Stimulated activated CD8-positive, alpha-beta memory T cell treated with anti-CD3 and anti-CD28 coated beads, Interleukin-2, amount 100 ng/mL, for 1 hour (primary cell): ENCODE measurements around the gene KLHL3.
"Not testable (repeated sequence)": the region's sequence is repeated elsewhere in the genome, so short reads cannot be mapped to it uniquely, and the experiment has no call there.

Source experiments
- DNase-seq, 2 donors: peaks; one replicate each; pipeline ENCODE4 v3.0.0-alpha.2; 2020; ENCODE audit warnings: low read depth in 2 of 2

KLHL3 gene, protein sequence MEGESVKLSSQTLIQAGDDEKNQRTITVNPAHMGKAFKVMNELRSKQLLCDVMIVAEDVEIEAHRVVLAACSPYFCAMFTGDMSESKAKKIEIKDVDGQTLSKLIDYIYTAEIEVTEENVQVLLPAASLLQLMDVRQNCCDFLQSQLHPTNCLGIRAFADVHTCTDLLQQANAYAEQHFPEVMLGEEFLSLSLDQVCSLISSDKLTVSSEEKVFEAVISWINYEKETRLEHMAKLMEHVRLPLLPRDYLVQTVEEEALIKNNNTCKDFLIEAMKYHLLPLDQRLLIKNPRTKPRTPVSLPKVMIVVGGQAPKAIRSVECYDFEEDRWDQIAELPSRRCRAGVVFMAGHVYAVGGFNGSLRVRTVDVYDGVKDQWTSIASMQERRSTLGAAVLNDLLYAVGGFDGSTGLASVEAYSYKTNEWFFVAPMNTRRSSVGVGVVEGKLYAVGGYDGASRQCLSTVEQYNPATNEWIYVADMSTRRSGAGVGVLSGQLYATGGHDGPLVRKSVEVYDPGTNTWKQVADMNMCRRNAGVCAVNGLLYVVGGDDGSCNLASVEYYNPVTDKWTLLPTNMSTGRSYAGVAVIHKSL

DNA sequence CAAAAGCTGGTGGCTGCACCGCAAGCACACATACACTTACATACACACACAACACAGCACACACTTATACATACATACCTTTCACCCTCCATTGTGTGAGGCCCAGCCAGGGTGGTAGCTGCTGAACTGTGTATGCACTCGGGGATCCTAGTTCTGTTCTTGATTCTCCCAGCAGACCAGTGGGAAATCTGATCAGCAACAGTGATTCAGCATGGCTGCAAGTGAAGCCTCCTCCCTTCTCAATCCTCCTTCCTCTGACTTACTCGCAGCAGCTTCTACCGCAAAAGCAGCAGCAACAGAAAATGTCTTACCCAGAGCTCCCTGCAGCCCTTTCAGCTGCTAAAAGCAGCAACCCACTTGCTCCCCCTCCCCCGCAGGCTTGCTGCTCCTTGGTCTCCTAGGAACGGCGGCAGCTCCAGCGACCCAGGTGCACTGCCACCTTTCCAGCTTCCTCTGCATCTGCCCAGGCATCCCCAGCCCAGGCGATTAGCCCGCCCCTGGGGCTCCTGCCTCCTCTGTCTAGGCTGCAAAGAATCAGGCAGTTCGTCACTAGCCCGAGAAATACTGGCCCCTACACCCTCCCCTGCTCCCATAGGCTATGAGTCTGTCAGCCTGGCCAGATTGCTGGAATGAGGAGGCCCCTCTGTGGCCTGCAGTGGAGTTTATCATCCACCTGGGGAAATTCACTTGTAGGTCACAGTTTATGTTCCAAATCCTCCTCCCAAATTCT lies at the start of gene KLHL3:
Gene KLHL3, minus strand, starts transcription at position 535 of the 730 bp plus-strand sequence. Its CDS starts 443 bp downstream, at position 92.
- no peak for DNase-seq

DNA sequence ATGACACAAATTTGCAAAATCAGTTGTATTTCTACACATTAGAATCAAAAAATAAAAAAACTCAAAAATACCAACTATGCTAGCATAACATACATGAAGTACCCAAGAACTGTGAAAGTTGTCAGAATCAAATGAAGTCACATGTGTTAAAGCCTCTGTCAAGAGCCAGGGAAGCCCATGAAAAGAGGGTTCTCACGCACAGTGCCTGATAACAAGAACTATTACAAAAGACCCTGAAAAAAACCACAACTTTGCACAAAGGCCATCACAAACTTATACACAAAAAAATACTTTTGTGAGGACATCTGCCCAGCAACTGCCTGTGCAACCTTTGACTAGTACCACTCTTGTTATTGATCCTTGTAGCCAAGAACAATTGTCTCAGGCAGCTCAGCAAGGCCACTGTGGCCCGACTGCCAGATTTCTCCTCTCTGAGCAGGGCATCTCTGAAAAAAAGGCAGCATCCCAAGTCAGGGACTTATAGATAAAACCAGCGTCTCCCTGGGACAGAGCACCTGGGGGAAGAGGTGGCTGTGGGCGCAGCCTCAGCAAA lies 47.2 kb upstream of the KLHL3 start:
- DNase-seq, result no peak

DNA sequence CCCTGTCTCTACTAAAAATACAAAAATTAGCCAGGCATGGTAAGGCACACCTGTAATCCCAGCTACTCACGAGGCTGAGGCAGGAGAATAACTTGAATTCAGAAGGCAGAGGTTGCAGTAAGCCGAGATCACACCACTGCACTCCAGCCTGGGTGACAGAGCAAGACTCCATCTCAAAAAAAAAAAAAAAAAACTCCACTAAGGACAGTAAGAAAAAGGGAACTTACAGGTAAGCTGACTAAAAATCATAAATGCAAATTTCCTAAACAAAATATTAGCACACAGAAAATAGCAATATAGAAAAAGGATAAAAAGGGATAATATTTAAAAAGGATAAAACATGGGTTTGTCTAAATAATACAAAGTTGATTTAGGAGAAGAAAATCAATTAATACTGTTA lies 46.2 kb upstream of the KLHL3 start:
- no peak for DNase-seq

DNA sequence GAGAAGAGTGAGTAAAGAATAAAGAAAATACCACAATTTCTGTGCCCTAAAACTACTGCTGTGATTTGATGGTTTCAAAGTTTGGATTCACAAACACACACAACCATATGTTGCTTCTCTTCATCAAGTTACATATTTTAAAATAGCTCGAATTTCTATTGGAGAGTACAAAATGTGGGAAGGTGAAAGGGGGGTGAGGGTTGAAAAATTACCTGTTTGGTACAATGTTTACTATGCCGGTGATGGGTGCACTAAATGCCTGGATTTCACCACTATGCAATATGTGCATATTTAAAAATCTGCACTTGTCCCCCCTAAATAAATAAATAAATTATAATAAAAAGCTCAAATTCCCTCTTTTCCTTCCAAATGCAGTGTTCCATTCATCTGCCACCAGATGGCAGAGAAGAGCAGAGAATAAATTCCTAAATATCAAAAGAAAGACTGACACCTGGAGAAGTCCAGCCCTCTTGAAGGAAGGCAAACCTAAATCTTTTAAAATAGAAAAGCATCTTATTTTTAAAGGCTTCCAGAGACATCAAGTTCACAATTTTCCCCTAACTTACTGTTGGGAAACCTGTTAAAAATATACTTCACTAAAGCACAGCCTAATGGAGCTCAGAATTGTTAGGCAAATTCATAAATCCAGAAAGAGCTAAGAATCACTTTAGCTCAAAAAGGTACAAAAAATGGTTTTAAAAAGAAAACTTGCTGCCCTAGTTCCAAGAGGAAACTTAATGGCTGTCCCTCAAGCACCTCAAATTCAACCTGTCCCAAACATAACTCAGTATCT lies 43.1 kb upstream of the KLHL3 start:
- no peak for DNase-seq

DNA sequence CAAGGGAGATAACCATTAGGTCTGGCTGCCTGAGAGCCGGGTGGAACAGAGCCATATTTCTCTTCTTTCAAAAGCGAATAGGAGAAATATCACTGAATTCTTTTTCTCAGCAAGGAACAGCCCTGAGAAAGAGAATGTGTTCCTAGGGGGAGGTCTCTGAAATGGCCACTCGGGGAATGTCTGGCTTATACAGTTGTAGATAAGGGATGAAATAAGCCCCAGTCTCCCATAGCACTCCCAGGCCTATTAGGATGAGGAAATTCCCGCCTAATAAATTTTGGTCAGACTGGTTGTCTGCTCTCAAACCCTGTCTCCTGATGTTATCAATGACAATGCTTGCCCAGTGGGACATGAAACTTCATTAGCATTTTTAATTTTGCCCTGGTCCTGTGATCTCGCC lies 32.0 kb upstream of the KLHL3 start:
- not testable (repeated sequence) for DNase-seq

DNA sequence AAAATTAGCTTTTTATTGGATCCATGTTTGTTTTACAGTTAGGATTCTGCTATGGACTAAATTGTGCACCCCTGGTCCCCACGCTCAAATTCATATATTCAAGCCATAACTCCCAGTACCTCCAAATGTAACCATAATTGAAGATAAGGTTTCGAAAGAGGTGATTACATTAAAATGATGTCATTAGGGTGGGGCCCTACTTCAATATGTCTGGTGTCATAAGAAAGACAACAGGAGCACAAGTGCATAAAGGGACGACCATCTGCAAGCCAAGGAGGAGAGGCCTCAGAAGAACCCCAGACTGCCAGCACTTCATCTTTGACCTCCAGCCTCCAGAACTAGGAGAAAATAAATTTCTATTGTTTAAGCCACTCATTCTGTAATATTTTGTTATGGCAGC lies 25.7 kb upstream of the KLHL3 start:
- DNase-seq, result no peak

DNA sequence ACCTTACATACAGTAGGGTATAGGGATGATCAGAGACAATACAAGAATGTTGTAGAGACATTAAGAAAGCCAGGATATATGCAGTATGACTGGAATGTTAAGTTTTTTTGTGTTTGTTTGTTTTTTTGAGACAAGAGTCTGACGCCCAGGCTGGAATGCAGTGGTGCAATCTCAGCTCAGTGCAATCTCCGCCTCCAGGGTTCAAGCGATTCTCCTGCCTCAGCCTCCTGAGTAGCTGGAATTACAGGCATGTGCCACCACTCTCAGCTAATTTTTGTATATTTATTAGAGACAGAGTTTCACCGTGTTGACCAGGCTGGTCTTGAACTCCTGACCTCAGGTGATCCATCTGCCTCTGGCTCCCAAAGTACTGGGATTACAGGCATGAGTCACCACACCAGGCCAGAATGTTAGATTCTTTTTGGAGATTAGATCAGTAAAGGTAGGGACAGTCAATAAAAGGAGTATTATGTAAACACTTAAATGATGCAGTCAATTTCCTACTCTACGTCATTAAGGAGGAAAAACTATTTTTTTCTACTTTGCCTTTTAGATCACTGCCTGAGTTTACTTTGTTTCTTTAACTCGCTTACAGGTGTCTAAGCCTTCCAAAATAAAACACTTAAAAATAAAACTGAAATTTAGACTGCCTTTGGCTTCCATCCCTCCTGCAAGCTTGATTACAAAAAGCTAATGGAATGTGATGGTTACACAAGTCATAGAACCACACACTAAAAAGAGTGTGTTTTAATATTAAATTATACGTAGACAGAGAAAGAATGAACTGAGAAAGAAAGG lies 25.0 kb upstream of the KLHL3 start:
- no peak for DNase-seq

DNA sequence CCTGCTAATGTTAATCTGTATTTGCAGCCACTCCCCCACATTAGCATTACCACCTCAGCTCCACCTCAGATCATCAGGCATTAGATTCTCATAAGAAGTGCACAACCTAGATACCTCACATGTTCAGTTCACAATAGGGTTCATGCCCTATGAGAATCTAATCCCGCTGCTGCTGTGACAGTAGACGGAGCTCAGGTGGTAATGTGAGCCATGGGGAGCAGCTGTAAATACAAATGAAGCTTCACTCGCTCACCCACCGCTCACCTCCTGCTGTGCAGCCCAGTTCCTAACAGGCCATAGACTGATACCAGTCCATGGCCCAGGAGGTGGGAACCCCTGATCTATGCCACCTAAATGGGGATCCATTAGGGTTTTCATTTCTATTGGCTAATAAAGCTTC lies 24.4 kb upstream of the KLHL3 start:
- no peak for DNase-seq

DNA sequence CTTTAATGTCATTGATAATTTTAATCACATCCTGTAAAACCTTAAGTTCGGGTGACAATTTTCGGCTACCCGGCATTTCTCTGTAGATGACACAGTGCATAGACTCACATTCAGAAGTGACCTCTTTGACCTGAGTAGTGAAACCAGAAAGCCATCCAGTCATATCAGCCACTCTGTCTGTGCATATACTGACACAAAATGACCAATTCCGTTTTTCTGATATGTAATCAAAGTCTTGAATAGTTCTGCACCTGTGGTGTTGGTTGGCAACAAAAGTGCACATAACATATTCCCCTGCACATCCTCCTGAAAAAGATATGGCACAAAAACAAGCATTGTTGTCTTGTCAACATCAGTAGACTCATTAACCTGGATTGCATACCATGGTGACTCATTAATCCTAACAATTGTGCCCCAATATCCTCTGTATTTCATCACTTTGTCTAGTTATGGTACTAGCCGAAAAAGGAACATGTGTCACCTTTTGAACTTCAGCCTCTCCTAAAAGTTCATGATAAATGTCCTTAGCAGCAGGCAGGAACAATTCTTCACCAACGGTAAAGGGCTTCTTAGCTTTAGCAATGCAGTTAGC lies 22.9 kb upstream of the KLHL3 start:
- DNase-seq, result no peak

DNA sequence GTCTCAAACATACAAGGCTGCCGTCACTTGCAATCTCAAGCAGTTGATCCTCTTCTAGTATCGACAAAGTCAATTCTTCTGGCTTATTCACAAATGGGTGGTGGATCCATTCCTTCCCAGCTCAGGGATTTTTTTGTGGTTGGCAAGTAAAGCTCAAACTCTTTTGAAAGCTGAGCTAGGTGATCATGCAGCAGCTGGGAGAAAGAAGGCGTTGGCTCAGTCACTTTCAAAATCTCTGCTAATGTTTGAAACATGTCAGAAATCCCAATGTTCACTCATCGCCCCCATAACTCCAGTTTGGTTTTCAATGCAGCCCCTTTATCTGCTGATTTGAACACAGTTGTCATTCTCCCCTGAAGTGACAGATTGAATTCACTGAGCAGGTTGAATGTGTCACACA lies 22.2 kb upstream of the KLHL3 start:
- DNase-seq, result no peak

DNA sequence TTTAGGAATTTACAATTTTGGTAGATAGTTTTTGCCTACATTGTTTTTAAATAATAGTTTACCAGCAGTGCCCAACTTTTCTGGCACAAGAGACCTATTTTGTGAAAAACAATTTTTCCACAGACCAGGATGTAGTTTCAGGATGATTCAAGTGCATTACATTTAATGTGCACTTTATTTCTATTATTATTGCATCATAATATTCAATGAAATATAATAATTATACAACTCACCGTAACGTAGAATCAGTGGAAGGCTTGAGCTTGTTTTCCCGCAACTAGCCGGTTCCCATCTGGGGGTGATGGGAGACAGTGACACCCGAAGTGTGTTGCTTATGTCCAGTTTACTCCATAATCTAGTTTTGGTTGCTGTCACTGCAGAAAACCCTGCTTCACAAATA lies 21.7 kb upstream of the KLHL3 start:
- no peak for DNase-seq

DNA sequence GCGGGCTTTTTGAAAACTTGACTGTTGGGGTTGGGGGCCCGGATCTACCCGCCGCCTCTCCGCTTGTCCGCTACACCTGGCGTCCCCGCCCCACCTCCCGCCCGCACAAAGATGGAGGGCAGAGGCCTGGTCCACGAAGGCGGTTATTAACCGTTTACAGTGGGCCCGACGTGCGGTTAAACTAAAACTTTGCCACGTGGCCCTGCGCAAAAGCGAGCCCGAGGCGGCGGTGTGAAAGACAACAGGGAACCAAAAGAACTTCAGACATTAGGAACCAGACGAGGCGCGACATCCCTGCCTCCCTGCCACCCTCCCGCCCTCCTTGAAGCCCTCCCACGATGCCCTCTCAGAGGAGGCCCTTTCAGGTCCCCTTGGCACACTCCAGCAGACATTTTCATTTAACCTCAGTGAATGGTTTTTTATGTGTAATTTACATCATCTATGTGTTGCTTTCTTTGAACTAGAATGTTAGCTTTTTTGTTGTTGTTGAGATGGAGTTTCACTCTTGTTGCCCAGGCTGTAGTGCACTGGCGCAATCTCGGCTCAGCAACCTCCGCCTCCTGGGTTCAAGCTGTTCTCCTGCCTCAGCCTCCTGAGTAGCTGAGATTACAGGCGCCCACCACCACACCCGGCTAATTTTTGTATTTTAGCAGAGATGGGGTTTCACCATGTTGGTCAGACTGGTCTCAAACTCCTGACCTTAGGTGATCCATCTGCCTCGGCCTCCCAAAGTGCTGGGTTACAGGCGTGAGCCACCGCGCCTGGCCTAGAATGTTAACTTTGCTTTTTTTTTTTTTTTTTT lies 19.3 kb upstream of the KLHL3 start:
- DNase-seq, result no peak

DNA sequence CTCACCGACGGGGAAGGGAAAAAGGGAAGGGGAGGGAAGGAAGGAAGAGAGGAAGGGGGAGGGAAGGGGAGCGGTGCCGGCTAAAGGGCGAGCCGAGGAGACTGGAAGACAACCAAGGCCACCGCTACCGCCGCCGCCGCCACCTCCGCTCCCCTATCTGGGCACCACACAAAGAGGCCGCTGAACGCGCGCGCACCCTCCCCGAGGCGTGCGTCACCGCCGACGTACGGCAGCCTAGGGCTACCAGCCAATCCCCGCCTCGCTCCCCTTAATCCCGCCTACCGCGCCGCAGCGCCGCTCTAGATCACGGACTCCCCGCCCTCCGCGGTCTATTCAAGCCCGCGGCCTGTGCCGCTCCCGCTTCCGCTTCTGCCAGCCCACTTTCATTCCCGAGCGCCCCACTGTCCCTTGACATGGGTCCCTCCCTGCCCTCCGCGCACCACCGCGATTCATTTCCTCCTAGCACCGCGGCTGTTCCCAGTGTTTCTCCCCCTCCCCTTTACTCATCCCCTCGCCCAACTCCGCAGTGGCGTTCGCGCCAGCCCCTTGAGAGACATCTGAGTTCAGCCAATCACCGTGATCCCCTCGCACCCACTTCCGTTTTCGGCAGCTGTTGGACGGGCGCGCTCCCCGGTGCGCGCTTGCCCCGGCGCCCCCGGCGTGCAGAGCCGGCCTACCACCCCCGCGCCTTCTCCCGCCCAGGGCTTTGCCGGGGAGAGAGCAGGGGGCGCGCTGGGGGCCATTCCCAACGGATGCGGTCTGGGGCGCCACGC lies 18.5 kb upstream of the KLHL3 start, which contains the start of gene HNRNPA0:
Gene HNRNPA0, minus strand, starts transcription at position 176 of the 773 bp plus-strand sequence. CDS start 297 bp downstream, outside the sequence.
- DNase-seq, result peak; percentile 94 to 96

DNA sequence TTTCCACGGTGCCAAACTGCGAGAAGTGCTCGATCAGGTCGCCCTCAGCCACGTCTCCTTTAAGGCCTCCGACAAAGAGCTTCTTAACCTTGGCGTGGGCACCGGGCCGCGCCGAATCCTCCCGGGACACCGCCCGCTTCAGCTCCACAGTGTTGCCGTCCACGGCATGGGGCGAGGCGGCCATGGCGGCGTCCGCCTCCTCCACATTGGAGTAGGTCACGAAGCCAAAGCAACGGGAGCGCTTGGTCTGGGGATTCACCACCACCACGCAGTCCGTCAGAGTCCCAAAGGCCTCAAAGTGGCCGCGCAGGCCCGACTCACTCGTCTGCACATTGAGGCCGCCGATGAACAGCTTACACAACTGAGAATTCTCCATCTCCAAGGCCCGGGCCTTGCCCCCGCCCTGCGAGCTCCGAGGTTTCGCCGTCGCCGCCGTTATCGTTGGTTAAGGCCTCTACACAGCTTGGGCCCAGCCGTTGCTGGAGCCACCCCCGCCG lies 17.9 kb upstream of the KLHL3 start:
- DNase-seq, result peak in 1 of 2 donors; percentile 13

DNA sequence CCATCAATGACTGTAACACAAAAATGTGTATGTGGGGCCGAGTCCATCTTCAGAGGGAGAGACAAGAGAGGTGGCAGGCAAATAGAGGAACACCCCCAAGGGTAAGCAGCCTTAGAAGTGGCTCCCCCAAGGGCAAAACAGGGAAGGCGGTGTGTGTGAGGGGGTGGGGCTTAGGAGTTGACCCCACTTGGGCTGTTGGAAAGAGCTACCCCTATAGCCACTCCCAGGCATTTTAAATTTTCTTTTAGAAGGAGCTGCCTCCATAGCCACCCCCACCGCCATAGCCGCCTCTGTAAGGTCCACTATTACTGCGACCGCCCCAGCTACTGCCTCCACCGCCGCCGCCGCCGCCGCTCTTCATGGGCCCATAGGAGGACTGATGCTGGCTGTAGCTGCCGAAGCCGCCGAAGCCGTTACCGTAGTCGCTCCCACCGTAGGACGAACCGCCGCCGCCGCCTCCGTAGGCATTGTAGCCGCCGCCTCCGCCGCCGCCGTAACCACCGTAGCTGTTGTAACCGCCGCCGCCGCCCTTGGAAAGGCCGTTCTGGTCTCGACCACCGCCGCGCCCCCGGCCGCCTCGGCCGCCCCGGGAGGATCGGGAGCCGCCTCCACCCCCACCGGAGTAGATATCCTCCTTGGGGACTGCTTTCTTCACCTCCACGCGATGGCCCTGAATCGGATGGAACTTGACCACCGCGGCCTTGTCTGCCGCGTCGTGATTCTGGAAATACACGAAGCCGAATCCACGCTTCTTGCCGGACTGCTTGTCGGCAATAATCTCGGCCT lies 17.2 kb upstream of the KLHL3 start:
- peak in 1 of 2 donors; percentile 9 for DNase-seq

DNA sequence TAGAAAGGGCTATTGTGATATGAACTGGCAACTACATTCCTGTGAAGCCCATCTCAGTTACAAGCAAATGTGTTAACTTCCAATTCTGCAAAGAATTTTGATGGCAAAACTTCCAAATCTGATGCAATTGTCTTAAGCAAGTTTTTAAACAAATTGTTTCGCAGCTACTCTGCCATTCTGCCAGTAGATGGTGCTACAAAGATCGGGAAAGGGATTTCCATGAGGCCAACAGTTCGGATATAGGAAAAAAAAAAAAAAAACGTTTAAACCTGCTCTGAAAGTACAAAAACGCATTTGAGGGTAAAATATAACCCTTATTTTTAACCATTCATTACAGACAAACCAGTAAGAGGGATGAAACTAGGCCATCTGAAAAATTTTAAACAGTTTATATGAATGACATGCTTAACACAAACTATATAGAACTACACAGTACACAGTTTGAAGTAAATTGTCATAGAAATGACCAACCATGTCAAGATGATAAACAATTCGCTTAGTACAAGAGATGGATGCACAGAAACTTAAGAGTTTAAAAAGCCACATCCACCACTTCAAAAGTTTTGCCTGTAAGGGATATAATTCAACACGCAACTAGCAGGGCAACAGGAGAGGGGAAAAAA lies 16.1 kb upstream of the KLHL3 start:
- DNase-seq, result no peak

DNA sequence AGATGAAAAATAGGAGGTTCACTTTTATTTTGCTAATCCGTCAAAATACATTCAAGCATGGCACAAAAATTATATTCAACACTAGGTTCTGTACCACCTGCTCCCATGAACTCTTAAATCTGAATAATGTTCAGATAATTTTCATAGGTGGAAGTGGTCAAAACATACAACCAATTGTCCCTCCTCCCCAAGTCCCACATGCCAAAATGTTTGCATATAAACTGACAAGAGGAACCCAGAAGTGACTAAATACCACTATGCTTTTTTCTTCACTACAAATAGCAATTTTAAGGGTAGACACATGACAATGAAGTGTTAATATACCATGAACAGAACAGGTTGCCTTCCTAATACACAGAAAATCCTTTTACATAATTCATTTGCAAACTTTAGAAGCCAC lies 14.5 kb upstream of the KLHL3 start:
- DNase-seq, result no peak
